ENCODE measurements around the gene ERVK3-1.

DNA sequence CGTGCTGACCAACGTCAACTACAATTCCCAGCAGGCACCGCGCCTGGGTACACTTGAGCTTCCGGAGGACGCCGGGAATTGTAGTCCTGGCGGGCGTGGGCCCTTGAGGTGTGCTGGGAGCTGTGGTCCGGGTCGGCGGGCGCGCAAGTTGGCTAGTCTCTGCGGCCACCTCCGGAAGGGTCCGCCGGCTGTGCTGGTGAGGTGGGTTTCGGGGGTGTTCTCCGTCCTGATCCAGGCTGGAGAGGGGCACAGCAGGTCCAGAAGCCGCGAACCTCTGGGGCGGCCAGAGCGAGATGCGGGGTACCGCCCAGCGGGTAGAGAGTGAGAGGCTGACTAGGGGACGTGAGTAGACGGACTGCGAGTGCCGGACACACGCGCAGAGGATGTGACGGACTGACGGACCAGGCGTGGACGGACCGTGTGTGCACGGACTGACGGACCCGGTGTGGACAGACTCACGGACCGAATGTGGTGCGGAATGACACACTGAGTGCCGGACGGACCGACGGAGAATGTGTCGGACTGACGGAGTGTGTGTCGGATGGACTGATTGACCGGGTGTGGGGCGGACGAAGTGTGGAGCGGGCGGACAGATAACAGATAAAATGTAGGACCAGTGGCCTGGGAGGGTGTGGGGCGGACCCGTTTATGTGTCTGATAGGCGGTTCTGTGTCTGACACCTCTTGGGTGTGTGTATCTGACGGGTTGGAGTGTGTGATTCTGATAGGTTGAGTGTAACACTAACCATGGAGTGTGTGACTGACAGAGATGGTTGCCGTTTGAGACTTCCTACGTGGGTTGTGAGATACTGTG, 21.9 kb downstream of the ERVK3-1 start, which contains the start of gene ZSCAN22:
- TF ChIP-seq ZNF768 (CRISPR knock-in tag; IDR thresholded peaks at IDR 0.05) (peak; percentile 83; the same call in 1 of the 2 replicates), HNRNPL (IDR thresholded peaks at IDR 0.05; ENCODE audit: low read depth, low read length) (peak; percentile 39; the same call in 1 of the 2 replicates), ZNF597 (CRISPR knock-in tag; IDR thresholded peaks at IDR 0.05) (0 out of 2 replicates have a peak, but pooled peaks have one; percentile 39), HIVEP1 (CRISPR knock-in tag; IDR thresholded peaks at IDR 0.05) (peak; percentile 71; the same call in 1 of the 2 replicates), TCF12 (IDR thresholded peaks at IDR 0.05) (no peak), TCF12 (CRISPR knock-in tag; IDR thresholded peaks at IDR 0.05) (no peak), ZNF430 (CRISPR knock-in tag; IDR thresholded peaks at IDR 0.05) (no peak), TARDBP (CRISPR knock-in tag; IDR thresholded peaks at IDR 0.05) (peak; percentile 82), ELF1 (CRISPR knock-in tag; IDR thresholded peaks at IDR 0.05) (peak; percentile 90), HHEX (CRISPR knock-in tag; IDR thresholded peaks at IDR 0.05) (0 out of 2 replicates have a peak, but pooled peaks have one; percentile 39)
- TF ChIP-seq, protein P1, sequence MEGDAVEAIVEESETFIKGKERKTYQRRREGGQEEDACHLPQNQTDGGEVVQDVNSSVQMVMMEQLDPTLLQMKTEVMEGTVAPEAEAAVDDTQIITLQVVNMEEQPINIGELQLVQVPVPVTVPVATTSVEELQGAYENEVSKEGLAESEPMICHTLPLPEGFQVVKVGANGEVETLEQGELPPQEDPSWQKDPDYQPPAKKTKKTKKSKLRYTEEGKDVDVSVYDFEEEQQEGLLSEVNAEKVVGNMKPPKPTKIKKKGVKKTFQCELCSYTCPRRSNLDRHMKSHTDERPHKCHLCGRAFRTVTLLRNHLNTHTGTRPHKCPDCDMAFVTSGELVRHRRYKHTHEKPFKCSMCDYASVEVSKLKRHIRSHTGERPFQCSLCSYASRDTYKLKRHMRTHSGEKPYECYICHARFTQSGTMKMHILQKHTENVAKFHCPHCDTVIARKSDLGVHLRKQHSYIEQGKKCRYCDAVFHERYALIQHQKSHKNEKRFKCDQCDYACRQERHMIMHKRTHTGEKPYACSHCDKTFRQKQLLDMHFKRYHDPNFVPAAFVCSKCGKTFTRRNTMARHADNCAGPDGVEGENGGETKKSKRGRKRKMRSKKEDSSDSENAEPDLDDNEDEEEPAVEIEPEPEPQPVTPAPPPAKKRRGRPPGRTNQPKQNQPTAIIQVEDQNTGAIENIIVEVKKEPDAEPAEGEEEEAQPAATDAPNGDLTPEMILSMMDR (CRISPR knock-in tag; IDR thresholded peaks at IDR 0.05), result peak; percentile 9; the same call in 1 of the 2 replicates
